Muscle of back (tissue), 13 donors: ENCODE data around the gene WBP4. TPM values are rescaled to one million over a fixed set of nuclear protein-coding genes. Genes with fewer than 3 reads are reported as not detected.
A peak's percentile ranks its signal among the peaks of the same experiment; 100 is the strongest.
"Not testable (repeated sequence)": the region's sequence is repeated elsewhere in the genome, so short reads cannot be mapped to it uniquely, and the experiment has no call there.

Source experiments
- DNase-seq, 3 donors: peaks; one replicate each; pipeline versions ENCODE4 v3.0.0 to v3.0.0-alpha.2; 2013
- long read RNA-seq, 9 donors: transcript quantifications; one replicate each; lab custom pipeline, GENCODE V29; 2026
- polyA plus RNA-seq, 10 donors: library from polyadenylated mRNA; unstranded; fragments of 120-200 nt; gene quantifications; one replicate each; pipeline ENCODE4 v1.2.1, GENCODE V29; 2013; ENCODE audit not compliant: insufficient read length in 10 of 10

Gene WBP4
- polyA plus RNA-seq, result 10 to 100 TPM; 15.7 to 19.9 (median 17.8) TPM
- long read RNA-seq, donor 1, partial matches to known transcripts, result 0 of 1 reads
- long read RNA-seq, donor 1, other reads (novel, unspliced or antisense), result 0 of 1 reads
- long read RNA-seq, donor 2, partial matches to known transcripts, result 6 of 8 reads
- long read RNA-seq, donor 2, other reads (novel, unspliced or antisense), result 0 of 8 reads
- long read RNA-seq, donor 3, result 0 reads
- long read RNA-seq, donor 4, partial matches to known transcripts, result 0 of 4 reads
- long read RNA-seq, donor 4, other reads (novel, unspliced or antisense), result 0 of 4 reads
- long read RNA-seq, donor 5, partial matches to known transcripts, result 14 of 15 reads
- long read RNA-seq, donor 5, other reads (novel, unspliced or antisense), result 0 of 15 reads
- long read RNA-seq, donor 6, partial matches to known transcripts, result 13 of 17 reads
- long read RNA-seq, donor 6, other reads (novel, unspliced or antisense), result 0 of 17 reads
- long read RNA-seq, donor 7, partial matches to known transcripts, result 0 of 1 reads
- long read RNA-seq, donor 7, other reads (novel, unspliced or antisense), result 0 of 1 reads
- long read RNA-seq, donor 8, result 0 reads
- long read RNA-seq, donor 9, result 0 reads

GRCh38 chr13:41061075-41061913 is at the start of gene WBP4:
Gene WBP4 (plus strand): TSS chr13:41061509. CDS start chr13:41061674, 165 bp downstream.
- DNase-seq, result peak; percentile 98 to 99 (median 98)

- no peak for DNase-seq
Measured at GRCh38 chr13:41012536-41012935, 48.8 kb upstream of the WBP4 start.

GRCh38 chr13:41013835-41014234 is 47.5 kb upstream of the WBP4 start:
- DNase-seq, result no peak

GRCh38 chr13:41015920-41016319 is 45.4 kb upstream of the WBP4 start:
- DNase-seq, result no peak

GRCh38 chr13:41017159-41017558 is 44.1 kb upstream of the WBP4 start:
- DNase-seq, result no peak

- DNase-seq, result no peak
Measured at GRCh38 chr13:41017817-41018601, 43.3 kb upstream of the WBP4 start.

GRCh38 chr13:41018602-41018948 is 42.7 kb upstream of the WBP4 start:
- DNase-seq, result no peak

- peak; percentile 10 to 48 (median 38) for DNase-seq
Measured at GRCh38 chr13:41019011-41019487, 42.3 kb upstream of the WBP4 start, which contains the start of gene ELF1. Gene ELF1 (minus strand): TSS chr13:41019316. CDS start chr13:40982054, 37,262 bp downstream.

GRCh38 chr13:41019578-41020347 is 41.5 kb upstream of the WBP4 start:
- DNase-seq, result no peak

- no peak for DNase-seq
Measured at GRCh38 chr13:41025518-41025917, 35.8 kb upstream of the WBP4 start.

GRCh38 chr13:41026788-41027187 is 34.5 kb upstream of the WBP4 start:
- no peak for DNase-seq

GRCh38 chr13:41028051-41028450 is 33.3 kb upstream of the WBP4 start:
- DNase-seq, result no peak

GRCh38 chr13:41029629-41030028 is 31.7 kb upstream of the WBP4 start:
- no peak for DNase-seq

GRCh38 chr13:41032691-41033376 is 28.5 kb upstream of the WBP4 start:
- no peak for DNase-seq

- no peak for DNase-seq
Measured at GRCh38 chr13:41034382-41034781, 26.9 kb upstream of the WBP4 start.

GRCh38 chr13:41034881-41035280 is 26.4 kb upstream of the WBP4 start:
- DNase-seq, result no peak

- DNase-seq, result not testable (repeated sequence)
Measured at GRCh38 chr13:41036557-41036956, 24.8 kb upstream of the WBP4 start.

- DNase-seq, result no peak
Measured at GRCh38 chr13:41039746-41040145, 21.6 kb upstream of the WBP4 start.

- no peak for DNase-seq
Measured at GRCh38 chr13:41040584-41041334, 20.6 kb upstream of the WBP4 start.
